Vagina (tissue), 2 donors: Measurements from ENCODE around the gene OVOL1. TPM values are rescaled to one million over a fixed set of nuclear protein-coding genes. Genes with fewer than 3 reads are reported as not detected.
A peak's percentile ranks its signal among the peaks of the same experiment; 100 is the strongest.

Experiments
- DNase-seq, 2 donors: peaks; one replicate each; pipeline ENCODE4 v3.0.0-alpha.2; 2017; ENCODE audit errors: extremely low spot score in 2 of 2
- H3K27ac ChIP-seq: fragments of 200-600 bp; sonication (generic); one replicate; pipeline ENCODE4 v1.5.1; 2019
- H3K27me3 ChIP-seq: fragments of 200-600 bp; sonication (generic); one replicate; pipeline ENCODE4 v1.5.1; 2019
- H3K36me3 ChIP-seq, 2 donors: fragments of 200-600 bp; sonication (generic); one replicate each; pipeline ENCODE4 v1.5.1; 2017 to 2019
- H3K4me1 ChIP-seq: fragments of 200-600 bp; sonication (generic); one replicate; pipeline ENCODE4 v1.5.1; 2019
- H3K4me3 ChIP-seq, 2 donors: fragments of 200-600 bp; sonication (generic); 1 replicate in 1 of 2; 2 replicates in 1 of 2; pipeline ENCODE4 v1.5.1; 2016 to 2019
- H3K9me3 ChIP-seq: fragments of 200-600 bp; sonication (generic); one replicate; pipeline ENCODE4 v1.5.1; 2019
- CTCF ChIP-seq, 3 experiments: fragments of 450-650 bp in 2 of 3; fragments of 200-600 bp in 1 of 3; sonication (generic) in 1 of 3; IDR thresholded peaks; one replicate each; pipeline ENCODE4 v1.5.1; 2017 to 2019; ENCODE audit warnings: antibody characterized with exemption in 3 of 3, mild to moderate bottlenecking in 2 of 3, moderate library complexity in 2 of 3
- POLR2A ChIP-seq, 2 donors: fragments of 450-650 bp; IDR thresholded peaks; one replicate each; pipeline ENCODE4 v1.6.1; 2017; ENCODE audit warnings: antibody characterized with exemption in 2 of 2, mild to moderate bottlenecking in 2 of 2, moderate library complexity in 2 of 2
- POLR2AphosphoS5 ChIP-seq, 2 donors: sonication (generic); formaldehyde crosslinking; IDR thresholded peaks; one replicate each; pipeline ENCODE4 v1.9.0; 2017; ENCODE audit warnings: antibody characterized with exemption in 2 of 2, mild to moderate bottlenecking in 2 of 2, low read depth in 1 of 2; ENCODE audit not compliant: insufficient read depth in 1 of 2
- intact Hi-C: fragments of 100-400 bp; cut with DNase I; formaldehyde crosslinking; loops from one replicate; pipeline ENCODE4 v1.15.1; 2023
- total RNA-seq: library from RNA; depleted of rRNA; stranded (reverse); fragments of >200 nt; gene quantifications from one replicate; pipeline ENCODE4 v1.2.3, GENCODE V29; 2016

OVOL1 gene
- total RNA-seq, 1 donor from 2014 or later, result 17.4 TPM

DNA sequence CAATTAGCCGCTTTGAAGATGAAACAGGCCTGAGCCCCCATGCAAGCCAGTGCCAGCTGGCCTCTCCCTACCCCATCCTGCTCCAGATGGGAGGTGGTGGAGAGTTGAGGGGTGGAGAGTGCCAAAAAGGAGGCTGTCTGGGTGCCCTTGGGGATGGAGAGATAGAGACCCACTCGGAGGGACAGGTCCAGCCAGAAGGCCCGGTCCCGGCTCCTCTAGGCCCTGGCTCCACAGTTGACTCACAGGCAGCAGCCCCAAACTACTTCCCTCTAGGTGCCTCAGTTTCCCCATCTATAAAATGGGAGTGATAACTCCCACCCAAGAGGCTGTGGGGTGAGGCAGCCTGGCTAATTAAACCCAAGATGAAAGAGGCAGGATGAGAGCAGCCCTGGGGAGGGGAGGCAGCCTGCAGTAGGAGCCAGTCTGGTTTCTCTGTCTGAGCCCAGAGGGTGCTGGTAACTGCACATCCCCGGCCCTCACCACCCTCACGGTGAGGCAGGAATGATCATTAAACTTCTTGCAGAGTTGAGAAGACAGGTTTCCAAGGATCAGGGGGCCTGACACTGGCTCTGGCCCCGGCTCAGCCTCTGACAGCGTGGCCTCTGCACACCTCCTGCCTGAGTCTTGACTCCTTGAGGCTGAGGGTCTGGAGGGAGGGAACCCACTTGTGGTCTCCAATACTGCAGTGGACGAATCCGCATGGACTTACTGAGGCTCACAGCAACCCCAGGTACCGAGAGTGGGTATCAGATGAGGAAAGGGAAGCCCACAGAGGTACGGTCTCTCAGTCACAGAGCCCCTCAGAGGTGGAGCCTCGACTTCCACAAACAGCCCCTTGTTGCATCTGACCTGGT lies 4.7 kb upstream of the OVOL1 start:
- Histone ChIP-seq H3K9me3 (no peaks in the 10 kb centered on the region), H3K27ac (peak overlapping the region; percentile 70), H3K27me3 (peaks cover 10% of the 10 kb centered on the region), H3K36me3 (peaks cover 0 to 19% of the 10 kb centered on the region in 2 donors), H3K4me3 (peak overlapping the region in 1 of 2 donors; percentile 79), H3K4me1 (peaks cover 52% of the 10 kb centered on the region)
- DNase-seq, result peak in 1 of 2 donors; percentile 82
- intact Hi-C loops, result loop anchor here (5.0 kb wide), 2 partner anchors 35 to 70 kb away; partner anchors contain the start of gene KAT5
- peak in 1 of 2 donors; percentile 17 for TF ChIP-seq POLR2AphosphoS5 (IDR thresholded peaks at IDR 0.05; ENCODE audit: insufficient read depth in 1 of 2, low read depth in 1 of 2)
- TF ChIP-seq POLR2A (IDR thresholded peaks at IDR 0.05), result no peak
- TF ChIP-seq CTCF (IDR thresholded peaks at IDR 0.05), result no peak

GRCh38 chr11:65782816-65783228 lies 4.0 kb upstream of the OVOL1 start:
- no peak for DNase-seq
- Histone ChIP-seq H3K9me3 (no peaks in the 10 kb centered on the region), H3K4me3 (no peak overlapping the region), H3K4me1 (peaks cover 55% of the 10 kb centered on the region), H3K27ac (no peak overlapping the region), H3K36me3 (peaks cover 0 to 13% of the 10 kb centered on the region in 2 donors), H3K27me3 (peaks cover 10% of the 10 kb centered on the region)
- TF ChIP-seq POLR2A (IDR thresholded peaks at IDR 0.05), result no peak
- TF ChIP-seq CTCF (IDR thresholded peaks at IDR 0.05), result no peak
- TF ChIP-seq POLR2AphosphoS5 (IDR thresholded peaks at IDR 0.05; ENCODE audit: insufficient read depth in 1 of 2, low read depth in 1 of 2), result no peak
- intact Hi-C loops, result loop anchor here (5.0 kb wide), 2 partner anchors 34 to 71 kb away; partner anchors contain the start of gene KAT5

DNA sequence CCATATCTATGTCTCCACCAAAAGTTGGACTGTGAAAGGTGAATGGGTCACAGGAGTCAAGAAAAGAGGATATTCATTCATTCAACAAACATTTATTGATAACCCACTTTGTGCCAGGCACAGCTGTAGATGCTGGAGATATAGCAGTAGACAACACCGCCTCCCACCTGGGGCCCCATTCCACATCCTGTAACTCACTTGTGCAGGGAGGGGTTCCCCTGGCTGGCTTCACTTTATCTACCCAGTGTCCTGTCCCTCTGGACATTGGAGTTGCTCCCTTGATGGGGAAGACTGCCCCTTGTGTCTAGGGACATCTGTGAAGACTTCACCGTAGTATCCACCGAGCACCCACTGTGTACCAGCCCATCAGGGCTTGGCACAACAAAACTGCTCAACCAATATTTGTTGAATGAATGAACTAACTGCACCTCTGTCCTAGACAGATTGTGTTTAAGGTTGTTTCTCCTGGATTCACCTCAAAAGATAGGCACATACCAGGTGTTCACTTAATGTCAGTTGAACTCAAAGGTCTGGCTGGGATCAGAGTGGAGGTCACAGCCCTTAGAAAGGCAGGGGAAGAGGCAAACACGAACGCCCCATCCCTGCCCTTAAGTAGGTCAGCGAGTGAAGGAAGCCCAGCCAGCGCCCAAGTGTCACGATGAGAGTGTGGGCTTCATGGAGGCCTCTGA lies 1.4 kb upstream of the OVOL1 start:
- Histone ChIP-seq H3K36me3 (no peaks in the 10 kb centered on the region), H3K9me3 (no peaks in the 10 kb centered on the region), H3K27me3 (peaks cover 10% of the 10 kb centered on the region), H3K4me1 (peaks cover 38% of the 10 kb centered on the region), H3K4me3 (no peak overlapping the region), H3K27ac (no peak overlapping the region)
- no peak for DNase-seq
- intact Hi-C loops, result no loop called here
- TF ChIP-seq POLR2AphosphoS5 (IDR thresholded peaks at IDR 0.05; ENCODE audit: insufficient read depth in 1 of 2, low read depth in 1 of 2), result no peak
- TF ChIP-seq POLR2A (IDR thresholded peaks at IDR 0.05), result no peak
- no peak for TF ChIP-seq CTCF (IDR thresholded peaks at IDR 0.05)

GRCh38 chr11:65786008-65786785 lies 666 bp upstream of the OVOL1 start:
- Histone ChIP-seq H3K4me3 (peak overlapping the region; percentile 28 to 44), H3K4me1 (peaks cover 45% of the 10 kb centered on the region), H3K36me3 (no peaks in the 10 kb centered on the region), H3K27me3 (peaks cover 10% of the 10 kb centered on the region), H3K9me3 (no peaks in the 10 kb centered on the region), H3K27ac (no peak overlapping the region)
- intact Hi-C loops, result no loop called here
- no peak for DNase-seq
- no peak for TF ChIP-seq CTCF (IDR thresholded peaks at IDR 0.05)
- no peak for TF ChIP-seq POLR2AphosphoS5 (IDR thresholded peaks at IDR 0.05; ENCODE audit: insufficient read depth in 1 of 2, low read depth in 1 of 2)
